K562 (cell line): Measurements from ENCODE around the gene IL31. TPM values are rescaled to one million over a fixed set of nuclear protein-coding genes. Genes with fewer than 3 reads are reported as not detected.
A peak's percentile ranks its signal among the peaks of the same experiment; 100 is the strongest.

Source experiments
- ARHGAP35 ChIP-seq: fragments of 450-650 bp; IDR thresholded peaks from 2 replicates; pipeline ENCODE4 v1.6.1; 2018; ENCODE audit not compliant: partially characterized antibody
- CCAR2 ChIP-seq: fragments of 200-400 bp; formaldehyde crosslinking; IDR thresholded peaks from 2 replicates; pipeline ENCODE4 v1.6.1; 2017; ENCODE audit warnings: mild to moderate bottlenecking, low read depth, low read length
- CHD2 ChIP-seq: IDR thresholded peaks from 2 replicates; pipeline ENCODE4 v1.6.1; 2011; ENCODE audit warnings: low read depth, low read length
- HCFC1 ChIP-seq: IDR thresholded peaks from 2 replicates; pipeline ENCODE4 v1.6.1; 2012; ENCODE audit warnings: low read depth, low read length, improper control_type of control experiment
- KDM1A ChIP-seq, 2 experiments: fragments of 450-650 bp; IDR thresholded peaks; 2 replicates each; pipeline ENCODE4 v1.6.1; 2016; ENCODE audit warnings: mild to moderate bottlenecking in 2 of 2
- MAZ ChIP-seq, 2 experiments: fragments of 450-650 bp in 1 of 2; sonication (generic) in 1 of 2; formaldehyde crosslinking; IDR thresholded peaks in 1 of 2; conservative IDR thresholded peaks in 1 of 2; 2 replicates each; pipeline versions ENCODE4 v1.4.0 to v1.5.0; 2020; ENCODE audit warnings: mild to moderate bottlenecking in 1 of 2, missing genetic modification reagents in 1 of 2
- NR2C2 ChIP-seq, 2 experiments: fragments of 200-800 bp in 1 of 2; sonication (Bioruptor generic) in 1 of 2; sonication (generic) in 1 of 2; formaldehyde crosslinking in 1 of 2; IDR thresholded peaks; 2 replicates each; pipeline versions ENCODE4 v1.6.1 to v1.8.0; 2016 to 2022; ENCODE audit warnings: mild to moderate bottlenecking in 1 of 2, missing compliant biosample characterization in 1 of 2, missing genetic modification characterization in 1 of 2, missing genetic modification reagents in 1 of 2
- NR4A1 ChIP-seq, 2 experiments: fragments of 250-450 bp in 1 of 2; fragments of 450-650 bp in 1 of 2; sonication (Bioruptor Pico) in 1 of 2; IDR thresholded peaks; 2 replicates each; pipeline versions ENCODE4 v1.4.0 to v1.6.1; 2016 to 2020; ENCODE audit warnings: mild to moderate bottlenecking in 2 of 2, missing compliant biosample characterization in 1 of 2, missing genetic modification characterization in 1 of 2, moderate library complexity in 1 of 2
- POLR2A ChIP-seq: fragments of 450-650 bp; conservative IDR thresholded peaks from 2 replicates; pipeline ENCODE4 v1.6.1; 2016
- POLR2B ChIP-seq: fragments of 450-650 bp; IDR thresholded peaks from 2 replicates; pipeline ENCODE4 v1.6.1; 2018; ENCODE audit warnings: low read depth; ENCODE audit not compliant: partially characterized antibody
- SUPT5H ChIP-seq: fragments of 450-650 bp; IDR thresholded peaks from 2 replicates; pipeline ENCODE4 v1.6.1; 2016
- THRAP3 ChIP-seq: fragments of 450-650 bp; IDR thresholded peaks from 2 replicates; pipeline ENCODE4 v1.6.1; 2016; ENCODE audit warnings: mild to moderate bottlenecking, inconsistent platforms, borderline replicate concordance
- ZNF57 ChIP-seq: fragments of 450-650 bp; formaldehyde crosslinking; IDR thresholded peaks from 2 replicates; pipeline ENCODE4 v1.4.0; 2020; ENCODE audit warnings: mild to moderate bottlenecking, moderate library complexity
- polyA plus RNA-seq, 8 experiments: library from polyadenylated mRNA; depleted of rRNA in 4 of 8; stranded (reverse) in 5 of 8; unstranded in 3 of 8; fragments of >200 nt; fragmentation: Nextera tagmentation in 2 of 8; fragmentation: Illumina TruSeq in 1 of 8; extraction: Ambion mirVana in 2 of 8; extraction: Trizol in 1 of 8; gene quantifications; 2 replicates each; pipeline versions ENCODE4 v1.2.1 to v1.2.3, GENCODE V29; 2011 to 2014; ENCODE audit warnings: inconsistent platforms in 1 of 8, missing spikeins in 1 of 8
- total RNA-seq, 7 experiments: library from RNA; depleted of rRNA in 6 of 7; stranded (reverse); fragments of >200 nt in 6 of 7; fragmentation: Illumina TruSeq in 2 of 7; extraction: Trizol in 2 of 7; gene quantifications; 2 replicates each; pipeline versions ENCODE4 v1.2.1 to v1.2.3, GENCODE V29; 2011 to 2021; ENCODE audit warnings: low replicate concordance in 1 of 7
- TF ChIP-seq, protein P1 (sequence below): fragments of 150-350 bp; conservative IDR thresholded peaks from 2 replicates; pipeline ENCODE4 v1.6.1; 2014; ENCODE audit warnings: low read length
- TF ChIP-seq, protein P2 (sequence below): sonication (generic); formaldehyde crosslinking; IDR thresholded peaks from 2 replicates; pipeline ENCODE4 v1.8.1; 2023; ENCODE audit warnings: mild to moderate bottlenecking, missing genetic modification reagents
- TF ChIP-seq, protein P3 (sequence below): fragments of 450-650 bp; formaldehyde crosslinking; conservative IDR thresholded peaks from 2 replicates; pipeline ENCODE4 v1.4.0; 2022; ENCODE audit warnings: mild to moderate bottlenecking, missing genetic modification characterization
- TF ChIP-seq, protein P4 (sequence below): fragments of 450-650 bp; formaldehyde crosslinking; IDR thresholded peaks from 2 replicates; pipeline ENCODE4 v1.4.0; 2022; ENCODE audit warnings: missing genetic modification characterization
- TF ChIP-seq, protein P5 (sequence below): fragments of 450-650 bp; IDR thresholded peaks from 2 replicates; pipeline ENCODE4 v1.6.1; 2016; ENCODE audit warnings: antibody characterized with exemption

Gene IL31
- total and polyA plus RNA-seq, 9 of the 15 experiments (the other 6 are each of a cell fraction or from before 2014, with no cell fraction given): not detected

DNA sequence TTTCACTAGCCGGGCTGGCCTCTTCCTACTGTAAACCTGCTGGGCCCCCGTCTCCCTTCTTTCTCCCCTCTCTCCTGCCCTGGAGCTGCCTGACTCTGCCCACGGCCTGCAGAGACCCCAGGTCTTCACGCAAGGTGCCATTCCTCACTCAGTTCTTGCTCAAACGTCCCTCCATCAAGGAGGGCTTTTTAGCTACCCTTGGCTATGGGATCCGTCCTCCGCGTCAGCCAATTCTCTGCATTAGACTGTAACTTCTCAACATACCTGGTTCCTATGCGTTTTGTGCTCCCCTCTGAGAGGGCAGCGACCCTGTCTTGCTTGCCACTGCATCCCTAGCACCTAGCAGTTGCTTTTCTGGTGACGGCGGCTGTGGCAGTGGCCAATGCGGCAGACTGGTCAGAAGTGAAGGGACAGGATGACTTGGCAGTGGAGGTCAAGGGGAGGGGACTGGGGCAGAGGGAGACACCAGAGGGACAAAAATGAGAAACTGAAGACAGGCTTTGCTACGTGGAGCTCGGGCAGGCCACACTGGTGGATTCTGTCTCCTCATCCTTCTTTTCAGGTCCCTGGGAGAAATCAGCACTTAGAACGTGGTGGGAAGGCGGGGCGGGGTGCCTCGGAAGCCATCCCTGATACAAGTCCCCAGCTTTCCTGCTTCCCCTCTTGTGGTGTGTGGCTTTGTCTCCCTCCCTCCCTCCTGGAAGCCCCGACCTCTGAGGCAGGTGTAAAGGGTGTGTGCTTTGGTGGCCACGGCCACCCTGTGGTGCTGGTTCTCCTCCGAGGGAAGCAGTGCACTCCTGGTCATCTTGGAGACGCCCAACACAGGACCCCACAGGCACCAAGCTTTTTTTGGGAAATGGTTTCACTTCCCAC lies 31.3 kb upstream of the IL31 start (continued):
- TF ChIP-seq, protein P1, sequence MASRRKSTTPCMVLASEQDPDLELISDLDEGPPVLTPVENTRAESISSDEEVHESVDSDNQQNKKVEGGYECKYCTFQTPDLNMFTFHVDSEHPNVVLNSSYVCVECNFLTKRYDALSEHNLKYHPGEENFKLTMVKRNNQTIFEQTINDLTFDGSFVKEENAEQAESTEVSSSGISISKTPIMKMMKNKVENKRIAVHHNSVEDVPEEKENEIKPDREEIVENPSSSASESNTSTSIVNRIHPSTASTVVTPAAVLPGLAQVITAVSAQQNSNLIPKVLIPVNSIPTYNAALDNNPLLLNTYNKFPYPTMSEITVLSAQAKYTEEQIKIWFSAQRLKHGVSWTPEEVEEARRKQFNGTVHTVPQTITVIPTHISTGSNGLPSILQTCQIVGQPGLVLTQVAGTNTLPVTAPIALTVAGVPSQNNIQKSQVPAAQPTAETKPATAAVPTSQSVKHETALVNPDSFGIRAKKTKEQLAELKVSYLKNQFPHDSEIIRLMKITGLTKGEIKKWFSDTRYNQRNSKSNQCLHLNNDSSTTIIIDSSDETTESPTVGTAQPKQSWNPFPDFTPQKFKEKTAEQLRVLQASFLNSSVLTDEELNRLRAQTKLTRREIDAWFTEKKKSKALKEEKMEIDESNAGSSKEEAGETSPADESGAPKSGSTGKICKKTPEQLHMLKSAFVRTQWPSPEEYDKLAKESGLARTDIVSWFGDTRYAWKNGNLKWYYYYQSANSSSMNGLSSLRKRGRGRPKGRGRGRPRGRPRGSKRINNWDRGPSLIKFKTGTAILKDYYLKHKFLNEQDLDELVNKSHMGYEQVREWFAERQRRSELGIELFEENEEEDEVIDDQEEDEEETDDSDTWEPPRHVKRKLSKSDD: no peak
- TF ChIP-seq KDM1A (IDR thresholded peaks at IDR 0.05) (no peak), POLR2B (peak; percentile 42), CCAR2 (no peak), HCFC1 (no peak), THRAP3 (no peak), NR4A1 (CRISPR knock-in tag; IDR thresholded peaks at IDR 0.05) (no peak), NR4A1 (tag; IDR thresholded peaks at IDR 0.05) (no peak), CHD2 (0 out of 2 replicates have a peak, but pooled peaks have one; percentile 3), ZNF57 (CRISPR knock-in tag) (no peak), MAZ (CRISPR knock-in tag; conservative IDR thresholded peaks at IDR 0.05 in 1 of 2, IDR thresholded peaks at IDR 0.05 in 1 of 2) (no peak), POLR2A (peak; percentile 39; the same call in 1 of the 2 replicates), ARHGAP35 (no peak), NR2C2 (CRISPR knock-in tag; IDR thresholded peaks at IDR 0.05) (0 out of 2 replicates have a peak, but pooled peaks have one; percentile 28), NR2C2 (tag; IDR thresholded peaks at IDR 0.05) (no peak), SUPT5H (0 out of 2 replicates have a peak, but pooled peaks have one; percentile 41)
- TF ChIP-seq, protein P2, sequence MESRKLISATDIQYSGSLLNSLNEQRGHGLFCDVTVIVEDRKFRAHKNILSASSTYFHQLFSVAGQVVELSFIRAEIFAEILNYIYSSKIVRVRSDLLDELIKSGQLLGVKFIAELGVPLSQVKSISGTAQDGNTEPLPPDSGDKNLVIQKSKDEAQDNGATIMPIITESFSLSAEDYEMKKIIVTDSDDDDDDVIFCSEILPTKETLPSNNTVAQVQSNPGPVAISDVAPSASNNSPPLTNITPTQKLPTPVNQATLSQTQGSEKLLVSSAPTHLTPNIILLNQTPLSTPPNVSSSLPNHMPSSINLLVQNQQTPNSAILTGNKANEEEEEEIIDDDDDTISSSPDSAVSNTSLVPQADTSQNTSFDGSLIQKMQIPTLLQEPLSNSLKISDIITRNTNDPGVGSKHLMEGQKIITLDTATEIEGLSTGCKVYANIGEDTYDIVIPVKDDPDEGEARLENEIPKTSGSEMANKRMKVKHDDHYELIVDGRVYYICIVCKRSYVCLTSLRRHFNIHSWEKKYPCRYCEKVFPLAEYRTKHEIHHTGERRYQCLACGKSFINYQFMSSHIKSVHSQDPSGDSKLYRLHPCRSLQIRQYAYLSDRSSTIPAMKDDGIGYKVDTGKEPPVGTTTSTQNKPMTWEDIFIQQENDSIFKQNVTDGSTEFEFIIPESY (CRISPR knock-in tag): peak; percentile 74
- TF ChIP-seq, protein P3, sequence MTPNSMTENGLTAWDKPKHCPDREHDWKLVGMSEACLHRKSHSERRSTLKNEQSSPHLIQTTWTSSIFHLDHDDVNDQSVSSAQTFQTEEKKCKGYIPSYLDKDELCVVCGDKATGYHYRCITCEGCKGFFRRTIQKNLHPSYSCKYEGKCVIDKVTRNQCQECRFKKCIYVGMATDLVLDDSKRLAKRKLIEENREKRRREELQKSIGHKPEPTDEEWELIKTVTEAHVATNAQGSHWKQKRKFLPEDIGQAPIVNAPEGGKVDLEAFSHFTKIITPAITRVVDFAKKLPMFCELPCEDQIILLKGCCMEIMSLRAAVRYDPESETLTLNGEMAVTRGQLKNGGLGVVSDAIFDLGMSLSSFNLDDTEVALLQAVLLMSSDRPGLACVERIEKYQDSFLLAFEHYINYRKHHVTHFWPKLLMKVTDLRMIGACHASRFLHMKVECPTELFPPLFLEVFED (CRISPR knock-in tag): no peak
- TF ChIP-seq, protein P4, sequence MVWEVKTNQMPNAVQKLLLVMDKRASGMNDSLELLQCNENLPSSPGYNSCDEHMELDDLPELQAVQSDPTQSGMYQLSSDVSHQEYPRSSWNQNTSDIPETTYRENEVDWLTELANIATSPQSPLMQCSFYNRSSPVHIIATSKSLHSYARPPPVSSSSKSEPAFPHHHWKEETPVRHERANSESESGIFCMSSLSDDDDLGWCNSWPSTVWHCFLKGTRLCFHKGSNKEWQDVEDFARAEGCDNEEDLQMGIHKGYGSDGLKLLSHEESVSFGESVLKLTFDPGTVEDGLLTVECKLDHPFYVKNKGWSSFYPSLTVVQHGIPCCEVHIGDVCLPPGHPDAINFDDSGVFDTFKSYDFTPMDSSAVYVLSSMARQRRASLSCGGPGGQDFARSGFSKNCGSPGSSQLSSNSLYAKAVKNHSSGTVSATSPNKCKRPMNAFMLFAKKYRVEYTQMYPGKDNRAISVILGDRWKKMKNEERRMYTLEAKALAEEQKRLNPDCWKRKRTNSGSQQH (CRISPR knock-in tag): no peak
- TF ChIP-seq, protein P5, sequence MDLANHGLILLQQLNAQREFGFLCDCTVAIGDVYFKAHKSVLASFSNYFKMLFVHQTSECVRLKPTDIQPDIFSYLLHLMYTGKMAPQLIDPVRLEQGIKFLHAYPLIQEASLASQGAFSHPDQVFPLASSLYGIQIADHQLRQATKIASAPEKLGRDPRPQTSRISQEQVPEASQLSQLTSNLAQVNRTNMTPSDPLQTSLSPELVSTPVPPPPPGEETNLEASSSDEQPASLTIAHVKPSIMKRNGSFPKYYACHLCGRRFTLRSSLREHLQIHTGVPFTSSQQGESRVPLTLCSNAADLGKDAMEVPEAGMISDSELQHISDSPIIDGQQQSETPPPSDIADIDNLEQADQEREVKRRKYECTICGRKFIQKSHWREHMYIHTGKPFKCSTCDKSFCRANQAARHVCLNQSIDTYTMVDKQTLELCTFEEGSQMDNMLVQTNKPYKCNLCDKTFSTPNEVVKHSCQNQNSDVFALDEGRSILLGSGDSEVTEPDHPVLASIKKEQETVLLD: no peak
